ENCODE results near the gene SRPX.

Gene SRPX

GRCh38 chrX:38211891-38212635 is 8.6 kb downstream of the SRPX start:
- no peak for DNase-seq

- DNase-seq: no peak
Measured at GRCh38 chrX:38206542-38206941, 14.1 kb downstream of the SRPX start.

- DNase-seq: no peak
Measured at GRCh38 chrX:38206036-38206435, 14.6 kb downstream of the SRPX start.

GRCh38 chrX:38205039-38205438 is 15.6 kb downstream of the SRPX start:
- no peak for DNase-seq

GRCh38 chrX:38192007-38192810 is 28.5 kb downstream of the SRPX start:
- DNase-seq: no peak

GRCh38 chrX:38189431-38190250 is 31.0 kb downstream of the SRPX start:
- DNase-seq: no peak

- DNase-seq: no peak
Measured at GRCh38 chrX:38183596-38183995, 37.1 kb downstream of the SRPX start.

- DNase-seq: no peak
Measured at GRCh38 chrX:38181357-38181756, 39.3 kb downstream of the SRPX start.

GRCh38 chrX:38178396-38178795 is 42.3 kb downstream of the SRPX start:
- no peak for DNase-seq

GRCh38 chrX:38175139-38175538 is 45.5 kb downstream of the SRPX start:
- no peak for DNase-seq

- DNase-seq: no peak
Measured at GRCh38 chrX:38172596-38172995, 48.1 kb downstream of the SRPX start.

GRCh38 chrX:38170556-38170955 is 50.1 kb downstream of the SRPX start:
- DNase-seq: no peak

- peak in 1 of 2 donors; percentile 18 for DNase-seq
Measured at GRCh38 chrX:38166478-38167083, 54.1 kb downstream of the SRPX start.

GRCh38 chrX:38165023-38165422 is 55.6 kb downstream of the SRPX start:
- no peak for DNase-seq

GRCh38 chrX:38163193-38163592 is 57.5 kb downstream of the SRPX start:
- no peak for DNase-seq

GRCh38 chrX:38156838-38157237 is 63.8 kb downstream of the SRPX start:
- no peak for DNase-seq

- DNase-seq: no peak
Measured at GRCh38 chrX:38154818-38155217, 65.9 kb downstream of the SRPX start.

GRCh38 chrX:38154340-38154739 is 66.3 kb downstream of the SRPX start:
- DNase-seq: no peak

GRCh38 chrX:38151441-38151840 is 69.2 kb downstream of the SRPX start:
- no peak for DNase-seq

GRCh38 chrX:38150993-38151392 is 69.7 kb downstream of the SRPX start:
- no peak for DNase-seq

GRCh38 chrX:38149016-38149415 is 71.7 kb downstream of the SRPX start:
- no peak for DNase-seq

GRCh38 chrX:38142610-38143009 is 78.1 kb downstream of the SRPX start:
- DNase-seq: no peak

- DNase-seq: no peak
Measured at GRCh38 chrX:38138900-38139299, 81.8 kb downstream of the SRPX start.

Measured in CD4-positive, alpha-beta T cell treated with Interleukin-4 for 1 hour (primary cell).